HG03139 (cell line): ENCODE measurements around the gene IGF2BP3.

Source experiments
- ATAC-seq: cut with Tn5 transposase; IDR thresholded peaks from one replicate; pipeline ENCODE4 v1.9.1; 2021; ENCODE audit not compliant: unreplicated experiment

The IGF2BP3 gene

DNA sequence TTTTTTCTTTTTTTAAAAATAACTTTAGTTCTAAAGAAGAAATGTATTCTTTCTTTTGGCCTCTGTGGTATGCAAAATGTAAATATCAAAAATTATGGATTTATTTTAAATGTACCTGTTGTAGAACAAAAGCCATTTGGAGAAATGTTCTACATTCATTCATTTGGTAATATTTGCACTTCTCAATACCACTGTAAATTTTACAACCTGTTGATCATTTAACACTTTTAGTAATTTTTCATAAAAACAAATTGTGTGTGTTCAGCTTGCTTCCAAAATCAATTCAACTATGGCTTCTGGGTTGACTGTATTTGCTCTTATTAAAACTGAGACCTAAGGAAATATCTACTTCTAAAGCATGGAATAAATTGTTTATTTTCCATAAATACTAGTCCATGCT is 2.3 kb upstream of the IGF2BP3 start:
- no peak for ATAC-seq

DNA sequence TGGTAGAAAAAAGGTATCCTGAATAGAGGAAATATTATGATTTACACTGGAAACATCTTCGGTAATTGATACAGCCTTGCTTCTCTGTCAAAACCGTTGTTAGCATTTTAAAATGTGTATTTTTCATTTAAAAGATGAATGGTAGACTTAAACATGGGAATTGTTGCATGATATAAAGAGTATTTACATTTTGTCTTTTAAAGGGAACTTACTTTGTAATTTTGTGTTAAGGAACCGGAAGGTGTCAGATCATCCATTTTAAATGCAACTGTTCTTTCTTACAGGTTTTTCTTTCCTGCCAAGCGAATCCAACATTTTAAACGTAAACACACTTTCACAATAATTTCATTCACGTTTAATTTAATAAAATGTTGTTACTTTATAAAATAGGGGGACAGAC is 1.8 kb upstream of the IGF2BP3 start:
- no peak for ATAC-seq

DNA sequence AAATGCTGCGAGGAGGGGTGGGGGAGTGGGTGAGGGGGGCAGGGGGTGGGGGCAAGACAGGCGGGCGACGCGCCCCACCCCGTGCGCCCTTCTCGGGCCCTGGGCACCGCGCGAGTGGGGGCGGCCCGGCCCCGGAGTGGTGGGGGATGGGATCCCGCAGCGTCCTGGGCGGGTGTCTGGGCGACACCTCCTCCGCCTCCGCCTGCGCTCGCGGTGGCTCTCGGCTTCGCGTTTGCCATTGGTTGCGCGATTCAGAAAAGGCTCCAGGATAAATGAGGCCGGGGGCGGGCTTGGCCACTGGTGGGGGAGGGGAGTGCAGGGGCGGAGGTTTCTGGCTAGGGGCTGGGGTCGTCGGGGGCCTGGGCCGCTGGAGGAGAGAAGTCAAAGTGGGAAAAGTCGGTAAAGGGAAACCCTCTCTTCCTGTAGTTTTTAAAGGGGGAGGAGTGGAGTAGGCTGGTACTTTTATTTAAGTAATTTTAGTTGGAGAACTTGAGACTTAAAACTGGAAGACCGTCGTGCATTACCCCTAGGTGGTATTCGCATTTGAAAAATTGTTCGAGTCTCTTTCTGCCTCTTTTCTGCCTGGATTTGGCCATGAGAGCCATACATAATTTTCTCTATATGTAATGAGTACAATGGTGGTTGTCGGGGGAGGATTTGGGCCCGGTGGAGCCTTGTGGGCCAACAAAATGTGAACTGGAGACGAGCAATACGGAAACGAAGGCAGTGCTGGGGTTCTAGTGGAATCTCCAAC is 992 bp upstream of the IGF2BP3 start:
- ATAC-seq = peak; percentile 35

DNA sequence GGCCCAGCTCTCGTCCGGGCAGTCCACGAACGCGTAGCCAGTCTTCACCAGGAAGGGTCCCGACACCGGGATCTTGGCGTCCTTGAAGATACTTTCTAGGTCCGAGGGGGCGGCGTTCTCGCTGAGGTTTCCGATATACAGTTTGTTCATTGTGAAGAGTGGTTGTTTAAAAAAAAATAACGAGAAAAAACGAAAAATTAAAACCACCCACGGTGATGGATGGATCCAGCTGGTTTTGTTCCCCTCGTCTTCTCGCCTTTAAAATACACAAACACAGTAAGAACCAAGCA is 385 bp downstream of the IGF2BP3 start:
- no peak for ATAC-seq

DNA sequence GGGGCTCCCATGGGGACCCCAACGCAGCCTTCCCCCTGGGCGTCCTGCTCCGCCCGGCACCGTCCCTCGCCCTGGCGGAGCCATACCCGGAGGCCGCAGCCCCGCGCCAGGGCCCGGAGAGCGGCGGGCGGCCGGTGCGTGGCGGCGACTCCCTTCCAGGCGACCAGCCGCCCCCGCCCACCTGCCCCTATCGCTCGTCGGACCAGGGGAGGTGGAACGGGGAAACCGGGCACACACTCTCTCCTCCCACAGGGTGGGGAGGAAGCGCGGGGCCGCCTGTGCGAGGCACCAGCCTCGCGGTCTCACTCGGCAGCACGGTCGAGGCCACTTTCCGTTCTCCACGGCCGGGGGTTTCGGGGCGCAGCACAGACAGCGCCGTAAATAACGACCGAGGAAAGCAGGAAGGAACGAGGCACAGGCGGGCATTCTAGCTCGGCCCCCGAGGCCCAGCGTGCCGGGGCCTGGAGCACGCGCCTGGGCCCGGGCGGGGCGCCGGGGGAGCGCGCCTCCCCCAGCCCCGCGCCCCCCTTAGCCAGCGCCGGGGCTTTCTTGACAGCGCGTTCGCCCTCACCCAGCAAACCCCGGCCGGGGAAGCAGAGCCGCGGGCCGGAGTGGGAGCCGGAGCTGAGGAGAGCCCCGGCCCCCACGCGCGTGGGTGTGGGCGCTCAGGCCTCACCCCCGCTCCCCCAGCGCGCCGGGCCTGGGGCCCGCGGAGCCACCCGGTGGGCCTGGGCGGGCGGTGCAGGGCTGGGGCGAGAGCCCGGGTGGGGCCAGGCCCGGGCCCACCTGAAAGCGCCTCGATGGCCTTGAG is 936 bp downstream of the IGF2BP3 start:
- no peak for ATAC-seq

DNA sequence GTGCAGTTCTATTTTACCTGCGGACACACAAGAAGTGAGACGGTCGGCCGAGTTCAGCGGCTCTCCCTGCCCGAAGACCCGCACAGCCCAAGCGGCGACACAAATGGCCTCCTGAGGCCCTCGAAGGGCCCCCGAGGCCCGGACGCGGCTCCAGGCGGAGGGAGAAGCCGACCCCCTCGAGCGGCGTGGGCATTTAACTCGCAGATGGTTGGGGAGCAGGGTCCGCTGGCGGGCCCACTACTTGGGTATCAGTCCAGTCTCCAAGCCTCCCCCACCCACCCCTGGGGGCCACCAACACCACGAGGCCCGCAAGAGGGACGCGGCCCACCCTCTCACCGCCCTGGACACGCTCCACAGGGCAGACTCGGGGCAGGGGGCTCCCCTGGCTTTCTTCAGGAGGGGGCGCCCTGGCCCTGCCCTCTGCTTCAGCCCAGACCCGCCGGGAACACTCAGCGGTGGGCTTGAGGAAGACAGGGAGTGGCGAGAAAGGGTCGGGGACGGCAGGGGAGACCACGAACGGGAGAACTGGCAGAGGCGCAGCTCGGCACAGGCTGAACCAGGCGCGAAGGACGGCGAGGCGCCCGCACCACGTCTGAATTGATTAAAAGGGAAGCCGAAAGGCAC is 1.7 kb downstream of the IGF2BP3 start:
- no peak for ATAC-seq

DNA sequence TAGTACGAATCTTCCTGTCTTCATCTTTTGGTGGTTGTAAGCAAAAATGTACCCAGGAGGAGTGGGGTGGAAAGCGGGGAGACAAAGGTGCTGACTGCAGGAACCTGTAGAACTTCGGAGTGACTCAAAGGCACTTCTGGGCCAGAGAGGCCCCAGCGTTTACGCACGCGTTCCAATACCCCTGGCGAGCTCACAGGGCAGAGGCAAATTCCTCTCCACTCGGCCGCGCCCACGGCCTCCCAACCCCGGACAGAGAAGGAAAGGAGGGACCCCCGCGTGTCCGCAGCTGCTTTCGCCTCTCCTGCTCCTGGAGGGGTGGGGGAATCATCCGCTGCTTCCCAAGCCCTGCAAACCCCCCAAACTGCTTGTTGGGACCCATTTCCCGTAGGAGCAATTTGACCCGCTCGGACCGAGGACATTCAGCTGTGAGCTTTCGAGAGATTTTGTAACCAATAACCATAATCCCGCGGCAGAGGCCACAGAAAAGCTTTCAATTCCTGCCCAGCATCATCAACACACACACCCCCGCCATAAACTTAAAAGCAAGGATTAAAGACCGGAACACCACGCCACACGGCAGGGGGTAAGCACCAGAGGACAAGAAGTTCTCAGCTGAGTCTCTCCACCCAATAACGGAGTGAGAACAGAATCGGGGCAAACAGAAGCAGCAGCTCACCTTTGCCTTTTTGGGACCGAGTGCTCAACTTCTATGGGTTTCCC is 2.3 kb downstream of the IGF2BP3 start:
- no peak for ATAC-seq

DNA sequence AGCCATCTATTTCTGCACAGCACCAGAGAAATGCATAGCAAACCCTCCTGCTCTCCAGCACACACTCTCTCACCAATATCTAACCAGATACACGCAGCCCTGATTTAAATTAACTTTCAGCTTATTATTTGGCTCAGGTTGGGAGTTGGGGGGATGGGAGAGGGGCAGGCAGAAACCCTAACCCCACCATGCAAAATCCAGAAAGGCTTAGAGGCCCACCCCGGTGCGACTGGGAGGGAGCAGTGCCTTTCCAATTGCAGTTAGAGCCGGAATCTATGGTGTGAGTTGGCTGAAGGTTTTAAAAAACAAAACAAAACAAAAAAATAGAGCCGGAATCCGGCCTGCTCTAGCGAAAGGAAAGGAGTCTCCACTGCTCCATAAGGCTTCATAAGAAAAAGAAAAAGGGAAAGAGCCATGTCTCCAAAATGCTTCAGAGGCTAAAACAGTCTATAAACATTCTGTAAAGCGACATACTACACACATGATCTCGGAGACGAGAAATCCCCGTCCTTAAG is 2.9 kb downstream of the IGF2BP3 start:
- ATAC-seq = no peak

DNA sequence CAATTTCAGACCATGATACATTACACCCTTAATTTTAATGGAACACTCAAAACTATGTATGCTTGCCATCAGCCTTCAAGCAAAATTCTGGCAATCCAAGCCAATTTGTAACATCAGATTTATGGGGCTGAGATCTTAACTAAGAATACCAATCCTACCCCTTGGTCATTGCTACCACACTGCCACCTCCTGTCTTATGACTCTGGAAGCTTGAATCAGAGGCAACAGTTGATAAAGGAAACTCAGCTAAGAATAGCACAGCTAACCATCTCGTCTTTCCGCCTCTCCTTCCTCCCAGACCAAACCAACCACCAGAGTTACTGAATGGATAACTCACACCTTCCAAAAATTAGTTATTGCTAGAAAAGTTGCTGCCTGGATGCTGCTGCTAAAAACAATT is 7.4 kb downstream of the IGF2BP3 start:
- no peak for ATAC-seq

DNA sequence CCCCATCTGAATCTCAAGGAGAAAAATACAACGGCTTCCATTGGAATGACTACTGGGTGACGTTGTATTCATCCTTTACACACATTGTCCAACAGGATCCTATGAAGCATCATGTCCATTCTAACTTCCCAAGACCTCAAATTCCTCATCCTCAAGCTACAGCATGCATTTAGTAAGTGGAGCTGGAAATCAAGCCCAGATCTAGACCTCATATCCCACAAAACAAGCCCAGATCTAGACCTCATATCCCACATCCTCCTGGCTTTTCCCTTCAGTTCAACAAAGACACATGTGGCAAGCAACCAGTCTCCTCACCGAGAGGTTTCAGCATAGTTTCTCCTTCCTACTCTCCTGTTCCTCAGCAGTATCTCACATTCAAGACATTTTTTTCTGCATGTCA is 12.2 kb downstream of the IGF2BP3 start:
- no peak for ATAC-seq

DNA sequence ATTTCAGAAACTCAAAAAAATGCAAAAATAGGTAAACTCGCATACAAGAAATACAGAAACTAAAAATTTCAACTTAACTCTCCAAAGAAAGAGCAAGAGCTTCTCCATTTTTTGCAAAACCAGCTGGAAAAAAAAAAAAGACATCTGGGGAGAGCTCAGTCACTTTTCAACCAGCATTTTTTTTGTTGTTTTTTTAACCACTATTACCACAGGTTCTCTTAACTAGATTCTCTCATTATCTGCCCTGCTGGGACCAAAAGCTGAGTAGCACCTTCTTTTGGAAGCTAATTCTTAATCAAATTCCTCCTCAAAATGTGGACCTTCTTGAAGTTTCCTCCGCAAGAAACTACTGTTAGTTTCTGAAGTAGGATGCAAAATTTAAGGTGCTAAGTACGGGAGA is 14.2 kb downstream of the IGF2BP3 start:
- ATAC-seq = no peak

DNA sequence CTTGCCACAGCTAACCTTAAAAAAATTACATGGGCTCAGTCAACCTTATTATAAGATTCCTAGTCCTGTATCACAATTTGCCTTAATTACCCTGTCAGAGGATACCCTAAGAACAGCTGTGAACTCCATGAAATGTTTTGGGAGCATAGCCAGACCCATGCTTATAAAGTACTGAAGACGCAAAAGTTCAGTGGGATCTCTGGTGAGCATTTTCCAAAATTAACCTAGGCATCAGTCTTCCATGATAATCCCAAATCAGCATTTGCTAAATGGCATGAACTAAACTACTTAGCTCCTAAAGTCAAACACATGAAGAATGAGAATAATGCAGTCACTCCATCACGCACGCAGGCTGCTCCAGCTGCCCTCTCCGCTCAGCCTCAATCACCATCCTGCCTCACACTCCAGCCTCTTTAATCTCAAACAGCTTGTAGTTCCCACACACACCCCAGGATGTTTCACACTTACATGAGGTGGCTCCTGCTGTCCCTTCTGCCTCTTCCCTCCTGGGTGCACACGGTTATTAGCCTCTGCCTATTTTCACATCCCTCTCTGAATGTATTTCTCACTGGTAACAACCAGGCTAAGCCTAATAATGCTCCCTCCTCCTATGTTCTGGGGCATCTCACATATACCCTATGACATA is 15.3 kb downstream of the IGF2BP3 start:
- no peak for ATAC-seq

DNA sequence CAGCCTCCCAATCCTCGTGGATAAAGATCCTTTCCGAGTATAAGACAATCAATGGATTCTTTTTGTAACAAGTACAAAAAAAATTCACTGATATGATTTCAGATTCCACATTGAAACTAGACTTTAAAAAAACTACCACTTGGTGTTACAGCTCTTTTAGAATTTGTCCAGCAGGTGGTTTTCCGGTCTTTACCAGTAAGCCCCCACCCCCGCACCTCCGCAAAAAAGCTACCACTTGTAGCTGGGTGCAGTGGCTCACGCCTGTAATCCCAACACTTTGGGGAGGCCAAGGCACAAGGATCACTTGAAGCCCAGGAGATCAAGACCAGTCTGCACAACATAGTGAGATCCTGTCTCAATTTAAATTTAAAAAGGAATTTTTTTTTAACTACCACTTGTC is 19.8 kb downstream of the IGF2BP3 start:
- no peak for ATAC-seq

DNA sequence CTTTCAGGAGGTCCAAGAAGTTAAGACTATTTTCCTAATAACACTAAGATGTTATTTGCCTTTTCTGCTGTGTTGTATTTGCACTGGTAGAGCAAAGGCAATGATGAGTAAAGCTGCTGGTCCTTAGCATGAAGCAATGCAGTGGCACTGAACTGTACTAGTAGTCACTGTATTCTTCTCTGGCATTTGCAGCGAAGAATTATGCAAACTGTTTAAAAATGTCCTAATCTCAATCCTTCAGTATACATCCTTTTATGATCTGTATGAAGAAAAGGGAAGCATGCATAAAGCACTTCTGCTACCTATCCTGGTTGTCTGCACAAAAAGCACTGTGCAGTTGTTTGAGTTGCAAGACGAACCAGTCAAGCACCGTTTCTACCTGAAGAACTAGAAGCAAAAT is 20.4 kb downstream of the IGF2BP3 start:
- ATAC-seq = no peak

DNA sequence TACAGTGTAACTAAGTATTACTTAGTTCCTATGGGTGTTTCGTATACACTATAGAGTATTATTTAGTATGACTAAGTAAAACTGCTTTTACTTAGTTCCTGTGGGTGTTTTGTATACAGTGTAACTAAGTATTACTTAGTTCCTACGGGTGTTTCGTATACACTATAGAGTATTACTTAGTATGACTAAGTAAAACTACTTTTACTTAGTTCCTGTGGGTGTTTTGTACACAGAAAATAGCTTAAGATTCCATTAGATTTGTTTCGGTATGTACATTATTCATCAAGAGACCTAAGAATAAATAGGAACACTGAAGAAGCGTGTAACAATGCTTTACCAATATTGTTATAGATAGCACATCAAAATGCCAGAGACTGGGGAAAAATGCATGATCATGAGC is 25.0 kb downstream of the IGF2BP3 start:
- ATAC-seq = no peak

DNA sequence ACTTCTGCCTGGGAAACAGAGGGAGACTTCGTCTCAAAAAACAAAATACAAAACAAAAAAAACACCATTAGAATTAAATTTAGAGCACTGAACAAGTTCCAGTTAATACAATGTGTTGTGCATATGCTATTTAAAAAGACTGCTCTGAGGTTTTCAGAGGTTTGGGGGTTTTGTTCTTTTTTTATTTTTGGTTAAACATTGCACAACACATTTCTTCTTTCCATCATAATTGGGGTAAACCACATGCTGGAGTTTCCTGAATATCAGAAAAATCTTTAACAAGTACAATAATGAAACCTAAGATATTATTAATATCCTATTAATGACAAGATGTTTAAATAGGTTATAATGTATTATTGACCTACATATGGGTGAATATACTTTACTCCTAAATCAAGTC is 26.3 kb downstream of the IGF2BP3 start:
- no peak for ATAC-seq

DNA sequence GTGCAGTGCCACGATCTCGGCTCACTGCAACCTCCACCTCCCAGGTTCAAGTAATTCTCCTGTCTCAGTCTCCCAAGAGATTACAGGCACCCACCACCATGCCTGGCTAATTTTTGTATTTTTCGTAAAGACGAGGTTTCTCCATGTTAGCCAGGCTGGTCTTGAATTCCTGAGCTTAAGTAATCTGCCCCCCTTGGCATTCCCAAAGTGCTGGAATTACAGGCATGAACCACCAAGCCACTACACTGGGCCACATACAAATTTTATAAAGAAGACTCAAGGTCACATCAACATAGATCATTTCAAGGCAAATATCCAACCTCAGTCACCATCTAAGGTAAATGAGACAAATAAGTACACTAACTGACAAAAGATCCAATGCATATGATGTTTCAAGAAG is 32.1 kb downstream of the IGF2BP3 start:
- ATAC-seq = no peak

DNA sequence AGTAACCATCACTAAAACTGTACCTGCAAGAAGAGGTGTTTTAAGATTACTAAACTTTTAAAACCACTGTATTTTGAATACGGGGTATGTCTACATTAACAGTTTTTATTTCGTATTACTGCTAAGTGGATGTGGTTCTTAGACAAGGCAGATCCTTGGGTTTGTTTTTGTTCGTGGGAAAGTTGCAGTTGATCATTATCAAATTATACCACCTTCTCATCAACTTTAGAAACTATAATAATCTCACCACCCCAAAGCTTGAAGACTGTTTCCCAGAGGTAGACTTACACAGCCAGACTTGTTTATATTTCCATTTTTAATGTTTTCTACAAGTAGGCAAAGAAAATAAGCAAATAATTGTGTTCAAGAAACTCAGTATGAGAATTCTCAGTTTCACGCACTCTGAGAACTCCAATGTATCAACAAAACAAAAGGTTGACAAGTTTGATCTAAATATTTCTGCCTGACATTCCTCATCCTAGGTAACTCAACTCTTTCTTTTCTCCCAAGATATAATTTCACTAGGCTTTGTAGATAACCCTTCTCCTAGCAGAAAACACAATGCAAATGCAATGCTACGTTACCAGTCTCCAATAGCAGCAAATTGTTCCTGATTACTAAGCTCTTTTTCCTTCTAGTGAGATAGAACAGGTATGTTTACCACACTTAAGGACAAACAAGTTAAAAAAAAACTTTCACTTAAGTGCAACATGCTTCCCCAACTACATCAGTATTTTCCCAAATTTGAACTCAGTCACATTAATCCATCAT is 36.0 kb downstream of the IGF2BP3 start:
- no peak for ATAC-seq

DNA sequence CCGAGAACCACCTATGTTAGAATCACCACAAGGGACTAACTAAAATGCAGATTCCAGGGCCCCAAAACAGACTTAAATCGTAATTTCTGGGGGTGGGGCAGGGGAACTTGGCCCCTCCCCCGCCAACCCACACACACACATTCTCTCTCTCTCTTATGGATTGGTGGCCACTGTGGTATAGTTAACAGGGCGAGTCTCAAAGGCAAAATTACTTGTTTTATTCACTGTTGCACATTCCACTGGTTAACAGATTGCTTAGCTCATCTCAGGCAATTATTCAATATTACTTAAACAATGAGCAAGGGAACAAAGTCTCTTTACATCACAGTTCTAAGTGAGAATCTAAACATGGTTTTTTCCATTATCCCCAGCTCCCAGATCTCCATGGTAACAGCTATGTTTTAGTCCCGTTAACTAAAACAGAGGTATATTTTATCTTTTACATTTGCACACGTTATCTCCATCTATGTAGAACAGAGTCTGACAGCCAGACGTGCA is 38.5 kb downstream of the IGF2BP3 start:
- no peak for ATAC-seq

DNA sequence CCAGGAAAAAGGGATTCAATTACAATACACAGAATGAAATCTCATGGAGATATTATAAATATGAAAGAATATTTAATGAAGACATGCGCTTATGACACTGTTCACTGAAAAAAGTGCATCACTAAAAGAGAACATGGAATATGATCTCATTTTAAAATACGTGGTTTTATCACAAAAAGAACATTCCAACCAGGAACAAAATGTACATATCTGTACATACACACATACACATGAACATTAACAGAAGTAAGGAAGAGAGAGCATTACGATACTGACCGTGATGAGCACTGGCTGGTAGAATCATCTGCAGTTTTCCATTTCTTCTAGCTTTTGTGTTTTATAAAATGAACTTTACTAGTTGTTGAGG is 39.4 kb downstream of the IGF2BP3 start:
- no peak for ATAC-seq
